Smooth muscle cell (in vitro differentiated cells): ENCODE measurements around the gene NHLRC4. TPM values are rescaled to one million over a fixed set of nuclear protein-coding genes. Genes with fewer than 3 reads are reported as not detected.

ENCODE experiments used
- DNase-seq: peaks from one replicate; lab custom pipeline; 2025; ENCODE audit not compliant: unreplicated experiment; lab: John Stamatoyannopoulos, UW
- H2AFZ ChIP-seq: fragments of 200-600 bp; sonication (generic); 2 replicates; pipeline ENCODE4 v1.6.0; 2016; ENCODE audit warnings: antibody characterized with exemption, low read depth, mild to moderate bottlenecking
- H3F3A ChIP-seq: fragments of 200-600 bp; sonication (generic); 2 replicates; pipeline ENCODE4 v1.6.0; 2017; ENCODE audit warnings: antibody characterized with exemption, low read depth
- H3K27ac ChIP-seq: fragments of 200-600 bp; sonication (generic); 2 replicates; pipeline ENCODE4 v1.5.1; 2016; ENCODE audit warnings: low read depth, mild to moderate bottlenecking
- H3K27me3 ChIP-seq: fragments of 200-600 bp; sonication (generic); 2 replicates; pipeline ENCODE4 v1.6.1; 2016; ENCODE audit warnings: low read depth, mild to moderate bottlenecking
- H3K36me3 ChIP-seq: fragments of 200-600 bp; sonication (generic); 2 replicates; pipeline ENCODE4 v1.5.1; 2016; ENCODE audit warnings: low read depth
- H3K4me1 ChIP-seq: fragments of 200-600 bp; sonication (generic); 2 replicates; pipeline ENCODE4 v1.5.1; 2016; ENCODE audit warnings: low read depth
- H3K4me2 ChIP-seq: fragments of 200-600 bp; sonication (generic); 2 replicates; pipeline ENCODE4 v1.6.0; 2016; ENCODE audit warnings: mild to moderate bottlenecking
- H3K4me3 ChIP-seq: fragments of 200-600 bp; sonication (generic); 2 replicates; pipeline ENCODE4 v1.5.1; 2016; ENCODE audit warnings: mild to moderate bottlenecking
- H3K79me2 ChIP-seq: fragments of 200-600 bp; sonication (generic); 2 replicates; pipeline ENCODE4 v1.6.0; 2016; ENCODE audit warnings: low read depth, mild to moderate bottlenecking
- H3K9ac ChIP-seq: fragments of 200-600 bp; sonication (generic); 2 replicates; pipeline ENCODE4 v1.6.0; 2016; ENCODE audit warnings: low read depth
- H3K9me3 ChIP-seq: fragments of 200-600 bp; sonication (generic); replicated peaks from 2 replicates; pipeline ENCODE4 v1.5.1; 2016; ENCODE audit warnings: low read depth
- H4K20me1 ChIP-seq: fragments of 200-600 bp; sonication (generic); 2 replicates; pipeline ENCODE4 v1.6.0; 2016; ENCODE audit warnings: low read depth
- CTCF ChIP-seq: fragments of 200-600 bp; sonication (generic); IDR thresholded peaks from 2 replicates; pipeline ENCODE4 v1.5.1; 2017; ENCODE audit warnings: borderline replicate concordance, mild to moderate bottlenecking, antibody characterized with exemption; ENCODE audit not compliant: insufficient read depth, poor library complexity, severe bottlenecking
- WGBS: methylation state at CpG from one replicate; pipeline ENCODE4 v1.1.7; 2016; ENCODE audit warnings: low lambda C conversion rate; 5-methylcytosine and 5-hydroxymethylcytosine counted together
- polyA plus RNA-seq: library from polyadenylated mRNA; unstranded; fragments of >200 nt; fragmentation: Nextera tagmentation; extraction: Ambion mirVana; gene quantifications from 2 replicates; pipeline ENCODE4 v1.2.1, GENCODE V29; 2016
- total RNA-seq: library from RNA; depleted of rRNA; stranded (reverse); fragments of >200 nt; gene quantifications from 2 replicates; pipeline ENCODE4 v1.2.3, GENCODE V29; 2014

Gene NHLRC4
- total and polyA plus RNA-seq, 2 experiments from 2014 or later: 0.18 to 0.85 TPM

- Histone ChIP-seq H3K9me3 (no peaks in the 10 kb centered on the region), H2AFZ (no peak overlapping the region), H3K4me3 (no peak overlapping the region), H3K79me2 (no peaks in the 10 kb centered on the region), H3K9ac (no peak overlapping the region), H3K27me3 (no peaks in the 10 kb centered on the region), H3F3A (no peaks in the 10 kb centered on the region), H3K36me3 (no peaks in the 10 kb centered on the region), H3K4me2 (no peak overlapping the region), H3K4me1 (peaks cover 3% of the 10 kb centered on the region), H4K20me1 (no peaks in the 10 kb centered on the region), H3K27ac (no peak overlapping the region)
- no peak for TF ChIP-seq CTCF
- WGBS: 95% methylated on average over 20 of the region's 21 CpGs
- DNase-seq: no peak
These were observed 16.0 kb downstream of the NHLRC4 start for GRCh38 chr16:582614-583331.

GRCh38 chr16:583470-583814 lies 16.6 kb downstream of the NHLRC4 start:
- H3K4me1 ChIP-seq: peaks cover 3% of the 10 kb centered on the region
- H4K20me1 ChIP-seq: no peaks in the 10 kb centered on the region
- no peak for TF ChIP-seq CTCF
- no peaks in the 10 kb centered on the region for H3K79me2 ChIP-seq
- no peaks in the 10 kb centered on the region for H3K9me3 ChIP-seq
- H3K4me2 ChIP-seq: no peak overlapping the region
- H3K36me3 ChIP-seq: no peaks in the 10 kb centered on the region
- H3F3A ChIP-seq: no peaks in the 10 kb centered on the region
- no peak for DNase-seq
- H3K4me3 ChIP-seq: no peak overlapping the region
- H3K9ac ChIP-seq: no peak overlapping the region
- H3K27me3 ChIP-seq: no peaks in the 10 kb centered on the region
- no peak overlapping the region for H2AFZ ChIP-seq
- 60% methylated on average over 16 of the region's 16 CpGs for WGBS
- H3K27ac ChIP-seq: no peak overlapping the region

GRCh38 chr16:583815-584591 lies 17.2 kb downstream of the NHLRC4 start:
- no peak for DNase-seq
- Histone ChIP-seq H3K9me3 (no peaks in the 10 kb centered on the region), H4K20me1 (no peaks in the 10 kb centered on the region), H3K4me2 (no peak overlapping the region), H3K79me2 (no peaks in the 10 kb centered on the region), H3K27me3 (no peaks in the 10 kb centered on the region), H3K9ac (no peak overlapping the region), H3K36me3 (no peaks in the 10 kb centered on the region), H3K27ac (no peak overlapping the region), H3K4me1 (peaks cover 3% of the 10 kb centered on the region), H2AFZ (no peak overlapping the region), H3K4me3 (no peak overlapping the region), H3F3A (no peaks in the 10 kb centered on the region)
- TF ChIP-seq CTCF: no peak
- WGBS: 68% methylated on average over 21 of the region's 38 CpGs
